Cardiac muscle cell (in vitro differentiated cells and primary cell): ENCODE measurements around the gene HECW1. TPM values are rescaled to one million over a fixed set of nuclear protein-coding genes. Genes with fewer than 3 reads are reported as not detected.

Experiments used
- DNase-seq, 2 donors: peaks; one replicate each; pipeline versions ENCODE4 v3.0.0 to v3.0.0-alpha.2; 2010 to 2017; ENCODE audit warnings: low read depth in 1 of 2, low spot score in 1 of 2
- H3K27ac ChIP-seq: fragments of 200-600 bp; sonication (generic); 2 replicates; pipeline ENCODE4 v1.5.1; 2016
- H3K27me3 ChIP-seq: fragments of 200-600 bp; sonication (generic); 2 replicates; pipeline ENCODE4 v1.6.0; 2016; ENCODE audit warnings: control low read depth
- H3K36me3 ChIP-seq: fragments of 200-600 bp; sonication (generic); 2 replicates; pipeline ENCODE4 v1.5.1; 2016; ENCODE audit warnings: control low read depth
- H3K4me1 ChIP-seq: fragments of 200-600 bp; sonication (generic); 2 replicates; pipeline ENCODE4 v1.8.1; 2017; ENCODE audit warnings: low read depth, mild to moderate bottlenecking, mixed run types
- H3K4me3 ChIP-seq: fragments of 200-600 bp; sonication (generic); 2 replicates; pipeline ENCODE4 v1.5.1; 2016; ENCODE audit warnings: mild to moderate bottlenecking
- H3K9me3 ChIP-seq: fragments of 200-600 bp; sonication (generic); 2 replicates; pipeline ENCODE4 v1.5.1; 2017; ENCODE audit warnings: low read depth, mild to moderate bottlenecking, control low read depth
- CTCF ChIP-seq: IDR thresholded peaks from 2 replicates; pipeline ENCODE4 v1.5.1; 2012; ENCODE audit warnings: low read depth, mild to moderate bottlenecking, low read length
- polyA plus RNA-seq: library from polyadenylated mRNA; unstranded; fragments of >200 nt; fragmentation: Nextera tagmentation; extraction: Ambion mirVana; gene quantifications from 2 replicates; pipeline ENCODE4 v1.2.1, GENCODE V29; 2016
- total RNA-seq: library from RNA; depleted of rRNA; stranded (reverse); fragments of >200 nt; gene quantifications from 2 replicates; pipeline ENCODE4 v1.2.3, GENCODE V29; 2016

The HECW1 gene
- total and polyA plus RNA-seq, 2 experiments from 2014 or later, result 0.06 to 0.13 TPM

DNA sequence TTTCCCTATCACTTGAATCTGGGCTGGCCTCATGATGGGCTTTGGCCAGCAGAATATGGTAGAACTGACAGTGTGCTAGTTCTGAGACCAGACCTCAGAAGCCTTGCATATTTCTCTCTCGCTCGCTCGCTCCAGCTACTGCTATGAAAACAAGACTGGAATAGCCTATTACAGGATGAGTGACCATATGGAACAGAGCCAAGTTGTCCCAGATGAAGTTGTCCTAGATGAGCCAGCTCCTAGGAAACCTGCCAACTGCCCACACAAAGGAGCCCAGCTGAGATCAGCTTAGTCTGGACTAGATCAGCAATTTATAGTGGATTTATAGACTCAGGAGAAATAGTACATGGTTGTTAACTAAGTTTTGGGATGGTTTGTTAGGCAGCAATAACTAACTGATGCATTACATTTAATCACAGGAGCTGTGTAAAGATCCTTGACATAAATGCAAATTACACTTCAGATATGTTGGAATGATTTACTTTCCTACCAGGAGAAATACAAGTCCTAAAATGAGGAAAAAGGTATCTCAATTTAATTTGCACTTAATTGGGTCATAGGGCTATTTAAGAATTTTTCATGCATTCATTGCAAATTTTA lies 6.8 kb upstream of the HECW1 start:
- Histone ChIP-seq H3K27me3 (peaks cover 14% of the 10 kb centered on the region), H3K4me1 (no peaks in the 10 kb centered on the region), H3K36me3 (no peaks in the 10 kb centered on the region), H3K27ac (no peak overlapping the region), H3K4me3 (no peak overlapping the region), H3K9me3 (no peaks in the 10 kb centered on the region)
- no peak for DNase-seq
- TF ChIP-seq CTCF, result no peak

DNA sequence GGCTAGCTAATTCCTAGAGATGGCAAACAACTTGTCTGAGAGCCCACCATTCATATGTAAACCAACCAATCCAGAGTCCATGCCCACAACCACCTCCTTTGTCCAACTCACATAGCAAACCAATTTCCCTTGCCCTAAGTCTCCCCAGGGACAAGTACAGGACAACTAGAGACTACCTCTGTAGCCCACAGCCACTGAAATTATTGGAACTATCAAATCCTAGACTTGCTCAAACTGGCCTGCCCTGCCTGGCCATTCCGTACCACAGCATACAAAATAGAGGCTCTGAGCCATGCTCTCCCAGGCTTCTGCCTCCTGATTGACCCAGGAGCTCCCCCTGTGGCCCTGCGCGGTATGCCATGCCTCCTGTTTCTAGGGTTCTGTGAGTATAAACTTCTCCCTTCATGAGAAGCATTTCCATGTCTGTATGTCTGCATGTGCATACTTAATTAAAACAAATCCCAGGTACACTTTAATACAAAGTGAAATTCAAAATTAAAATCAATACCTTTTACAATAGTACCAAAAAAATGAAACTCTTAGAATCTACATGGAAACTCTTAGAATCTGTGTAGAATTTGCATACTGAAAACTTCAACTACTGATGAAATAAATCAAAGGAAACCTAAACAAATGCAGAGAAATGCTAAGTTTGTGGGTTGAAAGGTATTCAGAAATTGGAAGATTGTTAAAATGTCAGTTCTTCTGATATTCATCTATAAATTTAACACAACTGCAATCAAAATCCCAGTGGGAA lies 4.0 kb upstream of the HECW1 start:
- H3K27ac ChIP-seq, result no peak overlapping the region
- H3K9me3 ChIP-seq, result no peaks in the 10 kb centered on the region
- peaks cover 42% of the 10 kb centered on the region for H3K27me3 ChIP-seq
- H3K36me3 ChIP-seq, result no peaks in the 10 kb centered on the region
- peak; percentile 72 to 79 for DNase-seq
- no peak overlapping the region for H3K4me3 ChIP-seq
- TF ChIP-seq CTCF, result peak; percentile 99
- H3K4me1 ChIP-seq, result no peaks in the 10 kb centered on the region

- H3K9me3 ChIP-seq, result no peaks in the 10 kb centered on the region
- no peak for DNase-seq
- H3K4me3 ChIP-seq, result no peak overlapping the region
- no peak overlapping the region for H3K27ac ChIP-seq
- peaks cover 67% of the 10 kb centered on the region for H3K27me3 ChIP-seq
- no peak for TF ChIP-seq CTCF
- H3K36me3 ChIP-seq, result no peaks in the 10 kb centered on the region
- no peaks in the 10 kb centered on the region for H3K4me1 ChIP-seq
Measured at GRCh38 chr7:43110791-43111535, 1.5 kb upstream of the HECW1 start.

GRCh38 chr7:43111630-43112458 lies 603 bp upstream of the HECW1 start:
- Histone ChIP-seq H3K27me3 (peaks cover 76% of the 10 kb centered on the region), H3K27ac (no peak overlapping the region), H3K4me3 (peak overlapping the region; percentile 46), H3K9me3 (no peaks in the 10 kb centered on the region), H3K36me3 (no peaks in the 10 kb centered on the region), H3K4me1 (no peaks in the 10 kb centered on the region)
- no peak for TF ChIP-seq CTCF
- DNase-seq, result no peak

- H3K4me1 ChIP-seq, result no peaks in the 10 kb centered on the region
- no peaks in the 10 kb centered on the region for H3K36me3 ChIP-seq
- DNase-seq, result peak; percentile 67 to 68
- no peak overlapping the region for H3K27ac ChIP-seq
- peak overlapping the region; percentile 46 for H3K4me3 ChIP-seq
- H3K27me3 ChIP-seq, result peaks cover 89% of the 10 kb centered on the region
- no peaks in the 10 kb centered on the region for H3K9me3 ChIP-seq
- no peak for TF ChIP-seq CTCF
Measured at GRCh38 chr7:43112941-43113621, 634 bp downstream of the HECW1 start.
